GM12878 (cell line): ENCODE data around the gene MAN2B1. TPM values are rescaled to one million over a fixed set of nuclear protein-coding genes. Genes with fewer than 3 reads are reported as not detected.

ENCODE experiments used
- JUND ChIP-seq: IDR thresholded peaks from 2 replicates; pipeline ENCODE4 v1.6.1; 2012; ENCODE audit warnings: low read depth, mild to moderate bottlenecking, low read length, improper control_type of control experiment, moderate library complexity
- MEF2B ChIP-seq: fragments of 450-650 bp; IDR thresholded peaks from 2 replicates; pipeline ENCODE4 v1.6.1; 2018; ENCODE audit warnings: mild to moderate bottlenecking, moderate library complexity; ENCODE audit not compliant: partially characterized antibody, poor library complexity, severe bottlenecking
- PAX5 ChIP-seq: IDR thresholded peaks from 2 replicates; pipeline ENCODE4 v1.6.1; 2011; ENCODE audit warnings: low read depth, low read length, borderline replicate concordance
- SUZ12 ChIP-seq: fragments of 200-600 bp; sonication (generic); IDR thresholded peaks from one replicate; pipeline ENCODE4 v1.6.1; 2018; ENCODE audit warnings: antibody characterized with exemption, mild to moderate bottlenecking; ENCODE audit not compliant: unreplicated experiment
- TAF1 ChIP-seq: IDR thresholded peaks from 2 replicates; pipeline ENCODE4 v1.6.1; 2011; ENCODE audit warnings: mild to moderate bottlenecking, low read depth, low read length, borderline replicate concordance
- WRNIP1 ChIP-seq: IDR thresholded peaks from 2 replicates; pipeline ENCODE4 v1.6.1; 2011; ENCODE audit warnings: low read depth, low read length, improper control_type of control experiment, borderline replicate concordance
- YY1 ChIP-seq: IDR thresholded peaks from 2 replicates; pipeline ENCODE4 v1.6.1; 2011; ENCODE audit warnings: low read depth, mild to moderate bottlenecking, low read length
- polyA plus RNA-seq, 11 experiments: library from polyadenylated mRNA; depleted of rRNA in 4 of 11; unstranded in 6 of 11; stranded (reverse) in 5 of 11; fragments of >200 nt; fragmentation: Nextera tagmentation in 4 of 11; fragmentation: Illumina TruSeq in 1 of 11; extraction: Ambion mirVana in 4 of 11; extraction: Trizol in 1 of 11; gene quantifications; 1 replicate in 1 of 11; 2 replicates in 10 of 11; pipeline versions ENCODE4 v1.2.1 to v1.2.3, GENCODE V29; 2011 to 2016; ENCODE audit warnings: inconsistent platforms in 2 of 11, missing spikeins in 2 of 11, low read depth in 1 of 11
- total RNA-seq, 4 experiments: library from RNA; depleted of rRNA in 3 of 4; stranded (reverse); fragments of >200 nt in 3 of 4; fragmentation: Illumina TruSeq in 1 of 4; extraction: Trizol in 1 of 4; gene quantifications; 2 replicates each; pipeline versions ENCODE4 v1.2.1 to v1.2.3, GENCODE V29; 2013 to 2021
- TF ChIP-seq, protein P1 (sequence below): IDR thresholded peaks from 2 replicates; pipeline ENCODE4 v1.6.1; 2012; ENCODE audit warnings: improper control_type of control experiment, low read depth, low read length; ENCODE audit not compliant: insufficient replicate concordance
- TF ChIP-seq, protein P2 (sequence below): fragments of 450-650 bp; IDR thresholded peaks from 2 replicates; pipeline ENCODE4 v1.6.1; 2018; ENCODE audit warnings: borderline replicate concordance, mild to moderate bottlenecking; ENCODE audit not compliant: partially characterized antibody

Gene MAN2B1
- total and polyA plus RNA-seq, 10 of the 15 experiments (the other 5 are each of a cell fraction or from before 2014, with no cell fraction given) = 7.6 to 224 (median 81.4) TPM

DNA sequence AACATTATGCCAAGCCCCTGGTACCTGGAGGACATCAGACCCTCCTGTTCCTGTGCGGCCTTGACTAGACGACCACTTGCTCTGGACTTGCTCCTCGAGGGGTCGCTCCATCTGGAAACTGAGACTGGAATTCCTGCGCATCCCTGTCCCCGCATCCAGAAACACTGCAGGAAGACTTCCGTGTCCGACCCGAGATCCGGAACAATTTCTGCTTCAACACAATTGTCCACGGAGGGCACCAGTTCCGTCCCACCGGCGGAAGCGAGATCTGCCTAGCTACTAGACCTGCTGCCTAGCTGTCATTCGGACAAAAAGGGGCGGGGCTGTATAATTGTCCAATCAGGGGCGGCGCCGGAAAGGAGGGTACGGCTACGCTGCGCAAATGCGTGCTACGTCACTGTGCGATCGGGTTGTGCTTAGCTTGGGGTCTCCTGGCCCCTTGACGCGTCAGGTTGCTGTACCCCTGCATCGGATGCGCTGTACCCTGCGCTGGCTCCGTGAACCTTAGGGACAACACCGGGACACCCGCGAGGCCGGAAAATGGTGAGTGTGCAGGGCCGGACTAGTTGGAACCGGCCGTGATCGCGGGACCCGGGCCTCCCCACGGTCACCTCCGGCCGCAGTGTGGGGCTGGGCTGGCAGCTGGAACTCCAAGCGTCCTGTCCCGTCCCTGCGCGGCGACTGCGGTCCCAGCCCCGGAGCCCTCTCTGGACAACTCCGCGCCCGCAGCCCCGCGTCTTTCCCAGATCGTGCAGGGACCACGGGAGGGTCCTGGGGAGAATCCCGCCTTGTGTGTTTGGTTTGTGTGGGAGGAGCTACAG, 55.8 kb downstream of the MAN2B1 start, which contains the start of the genes ZNF490 and ZNF791 (continued):
- TF ChIP-seq, protein P1, sequence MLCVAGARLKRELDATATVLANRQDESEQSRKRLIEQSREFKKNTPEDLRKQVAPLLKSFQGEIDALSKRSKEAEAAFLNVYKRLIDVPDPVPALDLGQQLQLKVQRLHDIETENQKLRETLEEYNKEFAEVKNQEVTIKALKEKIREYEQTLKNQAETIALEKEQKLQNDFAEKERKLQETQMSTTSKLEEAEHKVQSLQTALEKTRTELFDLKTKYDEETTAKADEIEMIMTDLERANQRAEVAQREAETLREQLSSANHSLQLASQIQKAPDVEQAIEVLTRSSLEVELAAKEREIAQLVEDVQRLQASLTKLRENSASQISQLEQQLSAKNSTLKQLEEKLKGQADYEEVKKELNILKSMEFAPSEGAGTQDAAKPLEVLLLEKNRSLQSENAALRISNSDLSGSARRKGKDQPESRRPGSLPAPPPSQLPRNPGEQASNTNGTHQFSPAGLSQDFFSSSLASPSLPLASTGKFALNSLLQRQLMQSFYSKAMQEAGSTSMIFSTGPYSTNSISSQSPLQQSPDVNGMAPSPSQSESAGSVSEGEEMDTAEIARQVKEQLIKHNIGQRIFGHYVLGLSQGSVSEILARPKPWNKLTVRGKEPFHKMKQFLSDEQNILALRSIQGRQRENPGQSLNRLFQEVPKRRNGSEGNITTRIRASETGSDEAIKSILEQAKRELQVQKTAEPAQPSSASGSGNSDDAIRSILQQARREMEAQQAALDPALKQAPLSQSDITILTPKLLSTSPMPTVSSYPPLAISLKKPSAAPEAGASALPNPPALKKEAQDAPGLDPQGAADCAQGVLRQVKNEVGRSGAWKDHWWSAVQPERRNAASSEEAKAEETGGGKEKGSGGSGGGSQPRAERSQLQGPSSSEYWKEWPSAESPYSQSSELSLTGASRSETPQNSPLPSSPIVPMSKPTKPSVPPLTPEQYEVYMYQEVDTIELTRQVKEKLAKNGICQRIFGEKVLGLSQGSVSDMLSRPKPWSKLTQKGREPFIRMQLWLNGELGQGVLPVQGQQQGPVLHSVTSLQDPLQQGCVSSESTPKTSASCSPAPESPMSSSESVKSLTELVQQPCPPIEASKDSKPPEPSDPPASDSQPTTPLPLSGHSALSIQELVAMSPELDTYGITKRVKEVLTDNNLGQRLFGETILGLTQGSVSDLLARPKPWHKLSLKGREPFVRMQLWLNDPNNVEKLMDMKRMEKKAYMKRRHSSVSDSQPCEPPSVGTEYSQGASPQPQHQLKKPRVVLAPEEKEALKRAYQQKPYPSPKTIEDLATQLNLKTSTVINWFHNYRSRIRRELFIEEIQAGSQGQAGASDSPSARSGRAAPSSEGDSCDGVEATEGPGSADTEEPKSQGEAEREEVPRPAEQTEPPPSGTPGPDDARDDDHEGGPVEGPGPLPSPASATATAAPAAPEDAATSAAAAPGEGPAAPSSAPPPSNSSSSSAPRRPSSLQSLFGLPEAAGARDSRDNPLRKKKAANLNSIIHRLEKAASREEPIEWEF = no peak
- TF ChIP-seq YY1 (peak; percentile 48; the same call in 1 of the 2 replicates), TAF1 (peak; percentile 87), PAX5 (no peak), WRNIP1 (peak; percentile 69; the same call in 1 of the 2 replicates), SUZ12 (no peak), JUND (no peak), MEF2B (peak; percentile 68)
- TF ChIP-seq, protein P2, sequence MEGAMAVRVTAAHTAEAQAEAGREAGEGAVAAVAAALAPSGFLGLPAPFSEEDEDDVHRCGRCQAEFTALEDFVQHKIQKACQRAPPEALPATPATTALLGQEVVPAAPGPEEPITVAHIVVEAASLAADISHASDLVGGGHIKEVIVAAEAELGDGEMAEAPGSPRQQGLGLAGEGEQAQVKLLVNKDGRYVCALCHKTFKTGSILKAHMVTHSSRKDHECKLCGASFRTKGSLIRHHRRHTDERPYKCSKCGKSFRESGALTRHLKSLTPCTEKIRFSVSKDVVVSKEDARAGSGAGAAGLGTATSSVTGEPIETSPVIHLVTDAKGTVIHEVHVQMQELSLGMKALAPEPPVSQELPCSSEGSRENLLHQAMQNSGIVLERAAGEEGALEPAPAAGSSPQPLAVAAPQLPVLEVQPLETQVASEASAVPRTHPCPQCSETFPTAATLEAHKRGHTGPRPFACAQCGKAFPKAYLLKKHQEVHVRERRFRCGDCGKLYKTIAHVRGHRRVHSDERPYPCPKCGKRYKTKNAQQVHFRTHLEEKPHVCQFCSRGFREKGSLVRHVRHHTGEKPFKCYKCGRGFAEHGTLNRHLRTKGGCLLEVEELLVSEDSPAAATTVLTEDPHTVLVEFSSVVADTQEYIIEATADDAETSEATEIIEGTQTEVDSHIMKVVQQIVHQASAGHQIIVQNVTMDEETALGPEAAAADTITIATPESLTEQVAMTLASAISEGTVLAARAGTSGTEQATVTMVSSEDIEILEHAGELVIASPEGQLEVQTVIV = peak; percentile 68
